Cardiac fibroblast (primary cell): ENCODE results near the gene DVL1.

Experiments
- DNase-seq, 2 donors: peaks; one replicate each; pipeline versions ENCODE4 v3.0.0 to v3.0.0-alpha.2; 2010; ENCODE audit warnings: low read depth in 2 of 2
- H3K4me3 ChIP-seq, 2 donors: replicated peaks in 1 of 2; 1 replicate in 1 of 2; 2 replicates in 1 of 2; pipeline ENCODE4 v1.5.1; 2011; ENCODE audit warnings: low read depth in 2 of 2, low read length in 2 of 2, mild to moderate bottlenecking in 2 of 2, moderate library complexity in 1 of 2
- CTCF ChIP-seq: IDR thresholded peaks from one replicate; pipeline ENCODE4 v1.5.1; 2011; ENCODE audit warnings: low read depth, mild to moderate bottlenecking, low read length, inconsistent platforms

DVL1 gene

GRCh38 chr1:1349256-1350012 lies at the start of gene DVL1:
Gene DVL1 (minus strand): TSS chr1:1349418. CDS start chr1:1349065, 353 bp downstream.
- TF ChIP-seq CTCF = peak; percentile 47

GRCh38 chr1:1398677-1399186 lies 49.5 kb upstream of the DVL1 start:
- peak overlapping the region; percentile 87 to 98 for H3K4me3 ChIP-seq
- no peak for DNase-seq
- TF ChIP-seq CTCF = no peak

More at GRCh38 chr1:1349256-1350012, at the start of gene DVL1:
- peak within 1 kb of the TSS; percentile 73 to 74 for H3K4me3 ChIP-seq
- DNase-seq = peak; percentile 53 to 70

DNA sequence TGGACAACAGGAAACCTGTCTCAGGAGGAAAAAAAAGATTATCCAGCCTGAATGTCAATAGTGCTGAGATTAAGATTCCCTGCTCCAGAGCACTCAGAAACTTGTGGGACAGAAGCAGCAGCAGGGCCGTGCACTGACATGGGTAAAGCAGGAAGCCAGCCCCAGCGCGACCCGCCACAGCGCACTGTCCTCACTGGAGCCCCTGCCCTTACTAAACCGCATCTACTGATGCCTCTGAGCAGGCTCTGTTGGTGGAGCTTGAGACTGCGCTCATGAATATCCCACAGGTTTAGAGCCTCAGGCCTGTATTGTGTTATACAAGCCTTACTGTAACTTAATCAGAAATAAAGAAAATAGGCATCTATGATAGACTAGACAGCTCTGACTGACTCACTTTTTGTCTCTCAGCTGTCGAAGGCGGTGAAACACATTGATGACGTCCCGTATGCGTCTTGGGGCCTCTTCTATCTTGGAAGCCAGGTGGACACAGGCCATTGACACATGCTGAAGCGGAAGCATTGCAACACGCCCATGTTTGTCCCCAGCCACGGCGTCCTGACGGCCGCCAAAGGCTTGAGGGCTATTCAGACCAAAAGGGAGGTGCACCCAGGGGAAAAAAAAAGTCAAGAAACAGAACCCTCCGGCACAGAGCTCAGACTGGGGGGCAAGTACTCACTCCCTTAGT lies 48.8 kb upstream of the DVL1 start:
- peak; percentile 44 to 86 for DNase-seq
- TF ChIP-seq CTCF = no peak
- H3K4me3 ChIP-seq = peak overlapping the region; percentile 87 to 98

- DNase-seq = no peak
- no peak for TF ChIP-seq CTCF
Observed at GRCh38 chr1:1395166-1395565, 45.9 kb upstream of the DVL1 start.

DNA sequence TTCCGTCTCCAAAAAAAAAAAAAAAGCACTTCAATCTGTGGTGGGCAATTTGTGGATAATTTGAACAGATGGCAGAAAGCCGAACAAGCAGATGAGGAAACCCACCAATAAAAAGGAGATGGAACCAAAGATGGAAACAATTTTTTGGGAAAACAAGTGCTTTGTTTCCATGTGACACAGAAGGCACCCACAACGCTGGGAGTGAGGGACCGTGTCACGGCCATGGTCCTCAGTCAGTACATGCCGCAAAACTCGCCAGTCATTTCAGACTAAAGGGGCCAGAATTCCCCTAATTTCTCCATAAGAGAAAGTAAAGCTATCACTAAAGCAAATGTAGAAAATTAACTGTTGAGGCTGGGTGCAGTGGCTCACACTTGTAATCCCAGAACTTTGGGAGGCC lies 44.9 kb upstream of the DVL1 start:
- no peak for DNase-seq
- H3K4me3 ChIP-seq = no peak overlapping the region
- no peak for TF ChIP-seq CTCF

More at GRCh38 chr1:1395166-1395565, 45.9 kb upstream of the DVL1 start:
- no peak overlapping the region for H3K4me3 ChIP-seq

- no peak overlapping the region for H3K4me3 ChIP-seq
- no peak for DNase-seq
- no peak for TF ChIP-seq CTCF
Observed at GRCh38 chr1:1393428-1393827, 44.2 kb upstream of the DVL1 start.
